Gastroesophageal sphincter (tissue), 4 donors: Measurements from ENCODE around the gene SLC38A9. TPM values are rescaled to one million over a fixed set of nuclear protein-coding genes. Genes with fewer than 3 reads are reported as not detected.

Source experiments
- ATAC-seq: fragments of 150-250 bp; one replicate; pipeline ENCODE4 v1.9.1; 2016; ENCODE audit warnings: mild to moderate bottlenecking, moderate library complexity
- H3K27ac ChIP-seq, 4 donors: fragments of 200-600 bp; sonication (generic) in 3 of 4; 1 replicate in 3 of 4; 2 replicates in 1 of 4; pipeline ENCODE4 v1.5.1; 2016 to 2019
- H3K27me3 ChIP-seq: fragments of 200-600 bp; sonication (generic); one replicate; pipeline ENCODE4 v1.5.1; 2019
- H3K36me3 ChIP-seq, 2 donors: fragments of 200-600 bp; sonication (generic); one replicate each; pipeline ENCODE4 v1.5.1; 2019; ENCODE audit warnings: control low read depth in 1 of 2
- H3K4me1 ChIP-seq, 3 donors: fragments of 200-600 bp; sonication (generic); 1 replicate in 2 of 3; 2 replicates in 1 of 3; pipeline ENCODE4 v1.5.1; 2016 to 2019; ENCODE audit warnings: control low read depth in 2 of 3
- H3K4me3 ChIP-seq, 2 donors: fragments of 200-600 bp; sonication (generic); one replicate each; pipeline ENCODE4 v1.5.1; 2019; ENCODE audit warnings: mild to moderate bottlenecking in 1 of 2, moderate library complexity in 1 of 2
- H3K9me3 ChIP-seq, 3 donors: fragments of 200-600 bp; sonication (generic); one replicate each; pipeline ENCODE4 v1.5.1; 2017 to 2019; ENCODE audit warnings: control low read depth in 2 of 3
- EP300 ChIP-seq: sonication (generic); formaldehyde crosslinking; IDR thresholded peaks from one replicate; pipeline ENCODE4 v1.6.1; 2017; ENCODE audit warnings: antibody characterized with exemption, mild to moderate bottlenecking
- POLR2A ChIP-seq, 2 donors: fragments of 450-650 bp; IDR thresholded peaks; one replicate each; pipeline ENCODE4 v1.6.1; 2017; ENCODE audit warnings: antibody characterized with exemption in 2 of 2, mild to moderate bottlenecking in 2 of 2, moderate library complexity in 1 of 2
- POLR2AphosphoS5 ChIP-seq: sonication (generic); formaldehyde crosslinking; IDR thresholded peaks from one replicate; pipeline ENCODE4 v1.6.1; 2017; ENCODE audit warnings: antibody characterized with exemption
- whole genome bisulfite sequencing, 2 donors: methylation state at CpG; one replicate each; pipeline ENCODE4 v1.1.5; 2018; ENCODE audit warnings: low coverage in 1 of 2; 5-methylcytosine and 5-hydroxymethylcytosine counted together
- total RNA-seq, 4 donors: library from RNA; depleted of rRNA; stranded (reverse); fragments of >200 nt; gene quantifications; one replicate each; pipeline ENCODE4 v1.1.0, GENCODE V29; 2016
- TF ChIP-seq, protein P1 (sequence below), 4 experiments: fragments of 200-600 bp in 2 of 4; fragments of 450-650 bp in 2 of 4; sonication (generic) in 1 of 4; IDR thresholded peaks; one replicate each; pipeline ENCODE4 v1.5.1; 2017 to 2019; ENCODE audit warnings: antibody characterized with exemption in 4 of 4, mild to moderate bottlenecking in 2 of 4, moderate library complexity in 2 of 4

The SLC38A9 gene
- total RNA-seq, 4 donors from 2014 or later, result 10.1 to 13.2 (median 11.4) TPM

DNA sequence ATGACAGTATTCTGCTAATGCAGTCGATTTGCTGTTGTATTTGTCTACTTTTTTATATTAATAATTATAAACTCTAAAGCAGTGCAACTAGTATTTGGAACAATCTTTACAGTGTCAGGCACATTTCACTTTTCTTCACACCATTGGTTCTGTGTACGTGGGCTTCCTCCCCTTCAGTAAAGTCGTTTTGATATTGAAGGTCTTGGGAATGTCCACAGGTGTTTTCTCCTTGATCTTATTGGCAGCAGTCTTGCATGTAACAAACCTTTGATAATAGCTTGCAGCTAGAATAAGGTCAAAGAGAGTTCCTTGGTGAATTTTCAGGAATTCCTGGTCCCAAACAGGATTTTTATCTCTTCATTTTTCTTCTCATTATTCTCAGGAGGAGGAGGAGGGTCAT, 37.9 kb upstream of the SLC38A9 start:
- Histone ChIP-seq H3K27ac (no peak overlapping the region), H3K4me1 (no peaks in the 10 kb centered on the region), H3K27me3 (no peaks in the 10 kb centered on the region), H3K36me3 (no peaks in the 10 kb centered on the region), H3K9me3 (no peaks in the 10 kb centered on the region), H3K4me3 (no peak overlapping the region)
- TF ChIP-seq POLR2AphosphoS5, result no peak
- TF ChIP-seq EP300, result no peak
- TF ChIP-seq, protein P1, sequence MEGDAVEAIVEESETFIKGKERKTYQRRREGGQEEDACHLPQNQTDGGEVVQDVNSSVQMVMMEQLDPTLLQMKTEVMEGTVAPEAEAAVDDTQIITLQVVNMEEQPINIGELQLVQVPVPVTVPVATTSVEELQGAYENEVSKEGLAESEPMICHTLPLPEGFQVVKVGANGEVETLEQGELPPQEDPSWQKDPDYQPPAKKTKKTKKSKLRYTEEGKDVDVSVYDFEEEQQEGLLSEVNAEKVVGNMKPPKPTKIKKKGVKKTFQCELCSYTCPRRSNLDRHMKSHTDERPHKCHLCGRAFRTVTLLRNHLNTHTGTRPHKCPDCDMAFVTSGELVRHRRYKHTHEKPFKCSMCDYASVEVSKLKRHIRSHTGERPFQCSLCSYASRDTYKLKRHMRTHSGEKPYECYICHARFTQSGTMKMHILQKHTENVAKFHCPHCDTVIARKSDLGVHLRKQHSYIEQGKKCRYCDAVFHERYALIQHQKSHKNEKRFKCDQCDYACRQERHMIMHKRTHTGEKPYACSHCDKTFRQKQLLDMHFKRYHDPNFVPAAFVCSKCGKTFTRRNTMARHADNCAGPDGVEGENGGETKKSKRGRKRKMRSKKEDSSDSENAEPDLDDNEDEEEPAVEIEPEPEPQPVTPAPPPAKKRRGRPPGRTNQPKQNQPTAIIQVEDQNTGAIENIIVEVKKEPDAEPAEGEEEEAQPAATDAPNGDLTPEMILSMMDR (IDR thresholded peaks at IDR 0.05), result no peak
- TF ChIP-seq POLR2A (IDR thresholded peaks at IDR 0.05), result no peak
- 39 to 48% methylated on average over 3 of the region's 3 CpGs for WGBS, 2 donors
- ATAC-seq, result no peak

DNA sequence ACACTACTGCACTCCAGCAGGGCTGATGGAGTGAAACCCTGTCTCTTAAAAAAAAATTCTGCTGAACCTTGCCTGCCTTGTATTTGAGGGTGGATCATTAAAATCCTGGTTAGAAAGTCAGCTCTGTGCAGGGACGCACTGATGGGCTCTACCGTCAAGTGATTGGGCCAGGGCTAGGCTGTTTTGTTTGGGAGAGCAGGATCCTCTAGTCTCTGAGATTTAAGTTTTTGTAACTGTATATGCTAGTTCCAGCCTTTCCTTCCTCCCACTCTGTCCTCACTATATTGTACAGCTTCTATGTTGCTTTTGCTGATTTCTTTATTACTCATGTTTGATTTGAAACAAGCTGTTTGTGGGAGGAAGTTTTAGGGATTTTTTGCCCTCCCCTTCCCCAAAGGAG, 37.3 kb upstream of the SLC38A9 start:
- H3K27me3 ChIP-seq, result no peaks in the 10 kb centered on the region
- no peaks in the 10 kb centered on the region for H3K36me3 ChIP-seq
- H3K27ac ChIP-seq, result no peak overlapping the region
- no peak overlapping the region for H3K4me3 ChIP-seq
- H3K4me1 ChIP-seq, result no peaks in the 10 kb centered on the region
- WGBS, 2 donors, result 40 to 63% methylated on average over 2 of the region's 2 CpGs
- TF ChIP-seq POLR2AphosphoS5 (no peak), POLR2A (IDR thresholded peaks at IDR 0.05) (no peak), EP300 (no peak)
- TF ChIP-seq, protein P1 (IDR thresholded peaks at IDR 0.05), result no peak
- no peak for ATAC-seq
- H3K9me3 ChIP-seq, result no peaks in the 10 kb centered on the region

DNA sequence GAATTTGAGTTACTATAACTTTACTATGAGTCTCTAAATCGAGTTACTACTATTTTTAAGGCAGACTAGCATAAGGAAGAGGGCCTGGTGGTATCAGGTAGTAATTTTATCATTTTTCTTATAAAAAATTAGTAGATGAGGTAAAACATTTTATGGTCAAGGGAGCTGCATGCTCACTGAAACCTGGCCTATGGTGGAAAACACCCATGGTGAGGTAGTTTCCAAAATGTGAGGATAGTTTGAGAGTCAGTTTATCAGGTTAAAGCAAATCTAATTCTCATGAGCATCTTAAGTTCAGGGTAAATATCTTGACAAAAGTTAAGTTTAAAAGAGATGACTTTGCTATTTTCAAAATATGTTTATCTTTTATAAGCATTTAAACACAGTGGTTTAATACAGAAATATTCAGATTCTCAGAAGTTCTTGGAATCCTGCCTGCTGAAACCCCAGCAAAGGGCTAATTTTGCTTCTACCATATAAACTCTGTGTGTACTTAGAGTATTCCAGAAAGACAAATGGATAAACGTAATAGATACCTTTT, 35.7 kb upstream of the SLC38A9 start:
- Histone ChIP-seq H3K36me3 (no peaks in the 10 kb centered on the region), H3K27ac (no peak overlapping the region), H3K9me3 (no peaks in the 10 kb centered on the region), H3K4me3 (no peak overlapping the region), H3K27me3 (no peaks in the 10 kb centered on the region), H3K4me1 (no peaks in the 10 kb centered on the region)
- 56 to 63% methylated on average over 2 of the region's 2 CpGs for WGBS, 2 donors
- TF ChIP-seq EP300 (no peak), POLR2AphosphoS5 (no peak), POLR2A (IDR thresholded peaks at IDR 0.05) (no peak)
- TF ChIP-seq, protein P1 (IDR thresholded peaks at IDR 0.05), result no peak
- ATAC-seq, result no peak

DNA sequence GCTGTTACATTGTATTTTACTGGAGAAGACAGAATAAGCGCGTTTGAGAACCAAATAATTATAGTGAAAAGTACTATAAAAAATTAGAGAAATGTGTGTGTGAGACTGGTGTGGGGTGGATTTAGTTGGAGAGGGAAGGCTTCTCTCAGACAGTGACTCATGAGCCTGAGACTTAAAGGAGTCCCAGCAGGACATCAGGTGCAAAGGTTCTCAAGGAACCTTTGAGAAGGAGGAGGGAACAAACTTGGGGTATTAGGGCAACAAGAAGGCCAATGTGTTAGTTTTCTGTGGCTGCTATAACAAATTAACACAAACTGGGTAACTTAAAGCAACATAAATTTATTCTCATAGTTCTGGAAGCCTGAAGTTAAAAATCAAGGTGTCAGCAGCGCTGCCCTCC, 30.7 kb upstream of the SLC38A9 start:
- no peak overlapping the region for H3K4me3 ChIP-seq
- ATAC-seq, result no peak
- no peaks in the 10 kb centered on the region for H3K36me3 ChIP-seq
- no peaks in the 10 kb centered on the region for H3K4me1 ChIP-seq
- H3K27ac ChIP-seq, result no peak overlapping the region
- WGBS, 2 donors, result 95 to 98% methylated on average over 3 of the region's 3 CpGs
- no peaks in the 10 kb centered on the region for H3K9me3 ChIP-seq
- TF ChIP-seq EP300 (no peak), POLR2AphosphoS5 (no peak), POLR2A (IDR thresholded peaks at IDR 0.05) (no peak)
- TF ChIP-seq, protein P1 (IDR thresholded peaks at IDR 0.05), result no peak
- no peaks in the 10 kb centered on the region for H3K27me3 ChIP-seq

GRCh38 chr5:55737793-55738192, 25.7 kb upstream of the SLC38A9 start, which contains the start of gene DDX4:
Gene DDX4 (plus strand): TSS chr5:55738061. CDS start chr5:55738964, 903 bp downstream.
- TF ChIP-seq POLR2AphosphoS5 (no peak), POLR2A (IDR thresholded peaks at IDR 0.05) (no peak), EP300 (no peak)
- TF ChIP-seq, protein P1 (IDR thresholded peaks at IDR 0.05), result no peak
- no peak within 1 kb of the TSS for H3K4me3 ChIP-seq
- H3K9me3 ChIP-seq, result no peaks in the 10 kb centered on the region
- no peak within 1 kb of the TSS for H3K27ac ChIP-seq
- no peak for ATAC-seq
- no peaks in the 10 kb centered on the region for H3K27me3 ChIP-seq
- 96% methylated on average over 14 of the region's 31 CpGs; no CpG with 5 or more reads in 1 of the 2 donors for WGBS, 2 donors
- H3K36me3 ChIP-seq, result no peaks in the 10 kb centered on the region
- no peaks in the 10 kb centered on the region for H3K4me1 ChIP-seq
